ENCODE measurements around the gene SLIT1.

- no peak for TF ChIP-seq POLR2AphosphoS5 (IDR thresholded peaks at IDR 0.05; ENCODE audit: low read depth, low read length)
- TF ChIP-seq, protein P1, sequence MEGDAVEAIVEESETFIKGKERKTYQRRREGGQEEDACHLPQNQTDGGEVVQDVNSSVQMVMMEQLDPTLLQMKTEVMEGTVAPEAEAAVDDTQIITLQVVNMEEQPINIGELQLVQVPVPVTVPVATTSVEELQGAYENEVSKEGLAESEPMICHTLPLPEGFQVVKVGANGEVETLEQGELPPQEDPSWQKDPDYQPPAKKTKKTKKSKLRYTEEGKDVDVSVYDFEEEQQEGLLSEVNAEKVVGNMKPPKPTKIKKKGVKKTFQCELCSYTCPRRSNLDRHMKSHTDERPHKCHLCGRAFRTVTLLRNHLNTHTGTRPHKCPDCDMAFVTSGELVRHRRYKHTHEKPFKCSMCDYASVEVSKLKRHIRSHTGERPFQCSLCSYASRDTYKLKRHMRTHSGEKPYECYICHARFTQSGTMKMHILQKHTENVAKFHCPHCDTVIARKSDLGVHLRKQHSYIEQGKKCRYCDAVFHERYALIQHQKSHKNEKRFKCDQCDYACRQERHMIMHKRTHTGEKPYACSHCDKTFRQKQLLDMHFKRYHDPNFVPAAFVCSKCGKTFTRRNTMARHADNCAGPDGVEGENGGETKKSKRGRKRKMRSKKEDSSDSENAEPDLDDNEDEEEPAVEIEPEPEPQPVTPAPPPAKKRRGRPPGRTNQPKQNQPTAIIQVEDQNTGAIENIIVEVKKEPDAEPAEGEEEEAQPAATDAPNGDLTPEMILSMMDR (IDR thresholded peaks at IDR 0.05; ENCODE audit: control extremely low read depth in 1 of 3, insufficient read depth in 1 of 3, low read depth in 1 of 3, low read length in 3 of 3) = no peak
- TF ChIP-seq EZH2 (IDR thresholded peaks at IDR 0.05; ENCODE audit: low read depth, low read length, severe bottlenecking) = no peak
Observed at GRCh38 chr10:97175586-97175985, 10.2 kb downstream of the SLIT1 start.

Data from H1 (cell line).